Measurements from ENCODE around the gene SLCO1B1.
"Not testable (repeated sequence)": the region's sequence is repeated elsewhere in the genome, so short reads cannot be mapped to it uniquely, and the experiment has no call there.

SLCO1B1 gene

GRCh38 chr12:21130998-21131397, at the start of gene SLCO1B1:
Gene SLCO1B1, plus strand, starts transcription at chr12:21131194. Its CDS starts 10,381 bp downstream, at chr12:21141575.
- DNase-seq: no peak

- DNase-seq: not testable (repeated sequence)
These were observed 46.2 kb upstream of the SLCO1B1 start for GRCh38 chr12:21084753-21085152.

- no peak for DNase-seq
These were observed 19.3 kb upstream of the SLCO1B1 start for GRCh38 chr12:21111732-21112131.

GRCh38 chr12:21113266-21113665, 17.7 kb upstream of the SLCO1B1 start:
- no peak for DNase-seq

- DNase-seq: no peak
These were observed 13.0 kb upstream of the SLCO1B1 start for GRCh38 chr12:21117995-21118394.

- DNase-seq: no peak
These were observed 12.2 kb upstream of the SLCO1B1 start for GRCh38 chr12:21118760-21119159.

- no peak for DNase-seq
These were observed 1.6 kb upstream of the SLCO1B1 start for GRCh38 chr12:21129351-21129750.

- no peak for DNase-seq
These were observed 1.1 kb upstream of the SLCO1B1 start for GRCh38 chr12:21129906-21130305.

GRCh38 chr12:21137318-21137999, 6.5 kb downstream of the SLCO1B1 start:
- DNase-seq: not testable (repeated sequence)

- no peak for DNase-seq
These were observed 7.0 kb downstream of the SLCO1B1 start for GRCh38 chr12:21138016-21138415.

- DNase-seq: no peak
These were observed 13.3 kb downstream of the SLCO1B1 start for GRCh38 chr12:21144309-21144708.

GRCh38 chr12:21149861-21150260, 18.9 kb downstream of the SLCO1B1 start:
- not testable (repeated sequence) for DNase-seq

- no peak for DNase-seq
These were observed 20.2 kb downstream of the SLCO1B1 start for GRCh38 chr12:21151184-21151583.

GRCh38 chr12:21155522-21156351, 24.7 kb downstream of the SLCO1B1 start:
- no peak for DNase-seq

GRCh38 chr12:21165048-21165447, 34.1 kb downstream of the SLCO1B1 start:
- no peak for DNase-seq

- DNase-seq: peak; percentile 14
These were observed 39.0 kb downstream of the SLCO1B1 start for GRCh38 chr12:21169878-21170472.

- DNase-seq: no peak
These were observed 41.1 kb downstream of the SLCO1B1 start for GRCh38 chr12:21172079-21172478.

GRCh38 chr12:21183721-21184275, 52.8 kb downstream of the SLCO1B1 start:
- DNase-seq: no peak

- no peak for DNase-seq
These were observed 59.0 kb downstream of the SLCO1B1 start for GRCh38 chr12:21190016-21190415.

- DNase-seq: not testable (repeated sequence)
These were observed 83.4 kb downstream of the SLCO1B1 start for GRCh38 chr12:21214433-21214832.

- DNase-seq: no peak
These were observed 88.2 kb downstream of the SLCO1B1 start for GRCh38 chr12:21219206-21219605.

GRCh38 chr12:21220266-21220665, 89.3 kb downstream of the SLCO1B1 start:
- no peak for DNase-seq

- no peak for DNase-seq
These were observed 90.1 kb downstream of the SLCO1B1 start for GRCh38 chr12:21221072-21221471.

All from NCI-H1105 (cell line).